Renal cortex interstitium (tissue), 11 donors: ENCODE results near the gene SEC22C. TPM values are rescaled to one million over a fixed set of nuclear protein-coding genes. Genes with fewer than 3 reads are reported as not detected.

Source experiments
- DNase-seq, 11 donors: peaks; one replicate each; pipeline ENCODE4 v3.0.0-alpha.2; 2013; ENCODE audit warnings: low read depth in 9 of 11, low spot score in 4 of 11; ENCODE audit errors: extremely low read depth in 1 of 11
- polyA plus RNA-seq, 3 donors: library from polyadenylated mRNA; unstranded; fragments of 120-200 nt; gene quantifications; one replicate each; pipeline ENCODE4 v1.2.1, GENCODE V29; 2013; ENCODE audit not compliant: insufficient read length in 3 of 3

The SEC22C gene
- polyA plus RNA-seq, 3 donors: 41.8 to 47.5 (median 45.2) TPM

- peak in 8 of 11 donors; percentile 15 to 42 (median 34) for DNase-seq
Measured at GRCh38 chr3:42547401-42547945, 34.3 kb downstream of the SEC22C start.

GRCh38 chr3:42546691-42547213 lies 35.0 kb downstream of the SEC22C start:
- no peak for DNase-seq

GRCh38 chr3:42545284-42545900 lies 36.4 kb downstream of the SEC22C start:
- no peak for DNase-seq

- no peak for DNase-seq
Measured at GRCh38 chr3:42544492-42545283, 37.1 kb downstream of the SEC22C start.

GRCh38 chr3:42541079-42541478 lies 40.7 kb downstream of the SEC22C start:
- no peak for DNase-seq

GRCh38 chr3:42539871-42540714 lies 41.7 kb downstream of the SEC22C start:
- DNase-seq: peak in 7 of 11 donors; percentile 6 to 38 (median 16)

- no peak for DNase-seq
Measured at GRCh38 chr3:42537350-42537749, 44.4 kb downstream of the SEC22C start.

- no peak for DNase-seq
Measured at GRCh38 chr3:42535981-42536784, 45.6 kb downstream of the SEC22C start.

GRCh38 chr3:42533161-42533897 lies 48.4 kb downstream of the SEC22C start:
- no peak for DNase-seq

- DNase-seq: no peak
Measured at GRCh38 chr3:42532229-42532628, 49.5 kb downstream of the SEC22C start.

GRCh38 chr3:42531470-42531869 lies 50.3 kb downstream of the SEC22C start:
- no peak for DNase-seq

- DNase-seq: no peak
Measured at GRCh38 chr3:42530073-42530472, 51.7 kb downstream of the SEC22C start.

GRCh38 chr3:42529468-42529867 lies 52.3 kb downstream of the SEC22C start:
- DNase-seq: no peak

GRCh38 chr3:42527368-42527917 lies 54.3 kb downstream of the SEC22C start:
- no peak for DNase-seq

- no peak for DNase-seq
Measured at GRCh38 chr3:42526616-42527367, 55.0 kb downstream of the SEC22C start.

- no peak for DNase-seq
Measured at GRCh38 chr3:42525736-42526345, 55.9 kb downstream of the SEC22C start.
